HAP-1 (cell line): ENCODE results near the gene DUSP16.
"Not testable (repeated sequence)": the region's sequence is repeated elsewhere in the genome, so short reads cannot be mapped to it uniquely, and the experiment has no call there.

Experiments used
- DNase-seq, 2 experiments: peaks; one replicate each; pipeline ENCODE4 v3.0.0-alpha.2; 2016 to 2020; ENCODE audit warnings: low spot score in 2 of 2
- H3K27me3 ChIP-seq: fragments of 250-450 bp; sonication (Bioruptor Pico); 2 replicates; pipeline ENCODE4 v1.5.1; 2020; ENCODE audit warnings: low read depth, mild to moderate bottlenecking, moderate library complexity
- H3K36me3 ChIP-seq: fragments of 250-450 bp; sonication (Bioruptor Pico); replicated peaks from 2 replicates; pipeline ENCODE4 v1.5.1; 2020; ENCODE audit warnings: mild to moderate bottlenecking
- H3K4me1 ChIP-seq: fragments of 250-450 bp; sonication (Bioruptor Pico); 2 replicates; pipeline ENCODE4 v1.5.1; 2020; ENCODE audit warnings: mild to moderate bottlenecking
- H3K4me3 ChIP-seq: fragments of 250-450 bp; sonication (Bioruptor Pico); 2 replicates; pipeline ENCODE4 v1.5.1; 2020; ENCODE audit warnings: mild to moderate bottlenecking, moderate library complexity
- H3K9me3 ChIP-seq: fragments of 250-450 bp; sonication (Bioruptor Pico); 2 replicates; pipeline ENCODE4 v1.5.1; 2020; ENCODE audit warnings: mild to moderate bottlenecking, moderate library complexity
- in situ Hi-C: fragments of 300-500 bp; cut with MboI; formaldehyde crosslinking; loops from 3 replicates; pipeline ENCODE4 v1.14.3; 2020; ENCODE audit warnings: low sequenced_read_pairs, inconsistent platforms, mixed read lengths

DUSP16 gene, protein sequence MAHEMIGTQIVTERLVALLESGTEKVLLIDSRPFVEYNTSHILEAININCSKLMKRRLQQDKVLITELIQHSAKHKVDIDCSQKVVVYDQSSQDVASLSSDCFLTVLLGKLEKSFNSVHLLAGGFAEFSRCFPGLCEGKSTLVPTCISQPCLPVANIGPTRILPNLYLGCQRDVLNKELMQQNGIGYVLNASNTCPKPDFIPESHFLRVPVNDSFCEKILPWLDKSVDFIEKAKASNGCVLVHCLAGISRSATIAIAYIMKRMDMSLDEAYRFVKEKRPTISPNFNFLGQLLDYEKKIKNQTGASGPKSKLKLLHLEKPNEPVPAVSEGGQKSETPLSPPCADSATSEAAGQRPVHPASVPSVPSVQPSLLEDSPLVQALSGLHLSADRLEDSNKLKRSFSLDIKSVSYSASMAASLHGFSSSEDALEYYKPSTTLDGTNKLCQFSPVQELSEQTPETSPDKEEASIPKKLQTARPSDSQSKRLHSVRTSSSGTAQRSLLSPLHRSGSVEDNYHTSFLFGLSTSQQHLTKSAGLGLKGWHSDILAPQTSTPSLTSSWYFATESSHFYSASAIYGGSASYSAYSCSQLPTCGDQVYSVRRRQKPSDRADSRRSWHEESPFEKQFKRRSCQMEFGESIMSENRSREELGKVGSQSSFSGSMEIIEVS

DNA sequence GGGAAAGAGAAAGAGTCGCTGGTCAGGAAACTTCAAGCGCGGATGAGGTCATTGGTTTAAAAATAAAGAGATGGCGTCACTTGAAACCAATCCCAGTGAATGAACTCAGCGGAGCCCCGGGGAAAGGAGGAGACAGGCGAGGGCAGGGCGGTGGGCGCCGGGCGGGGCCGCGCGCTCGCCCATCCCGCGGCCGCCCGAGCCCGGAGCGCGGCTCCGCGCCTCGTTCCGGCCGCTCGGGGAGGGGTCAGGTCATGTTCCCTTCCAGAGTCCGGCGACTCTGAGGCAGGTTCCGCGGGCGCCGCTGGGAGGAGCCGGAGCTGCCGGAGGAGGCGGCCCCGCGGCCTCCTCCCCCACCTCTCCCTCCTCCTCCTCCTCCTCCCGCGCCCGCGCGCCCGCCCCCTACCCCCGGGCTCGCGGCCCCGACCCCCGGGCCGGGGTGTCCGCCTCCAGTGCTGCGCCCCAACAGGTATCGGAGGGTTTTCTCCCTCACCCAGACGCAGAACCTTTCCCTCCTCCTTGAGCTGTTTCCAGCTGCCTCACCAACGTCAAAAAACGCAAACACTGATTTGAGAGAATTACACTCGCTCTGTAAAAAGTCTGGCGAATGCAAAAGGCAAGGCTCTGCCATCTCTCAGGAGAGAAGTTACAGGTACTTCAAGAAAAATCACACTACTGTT, at the start of gene DUSP16:
Gene DUSP16, minus strand, starts transcription at position 279 of the 677 bp plus-strand sequence. CDS start 41,765 bp downstream, outside the sequence.
- H3K27me3 ChIP-seq = no peaks in the 10 kb centered on the region
- peak within 1 kb of the TSS; percentile 64 for H3K4me3 ChIP-seq
- peak; percentile 92 to 93 for DNase-seq
- no peaks in the 10 kb centered on the region for H3K36me3 ChIP-seq
- peaks cover 3% of the 10 kb centered on the region; the same call in 1 of the 2 replicates for H3K9me3 ChIP-seq
- H3K4me1 ChIP-seq = peaks cover 28% of the 10 kb centered on the region
- in situ Hi-C loops = no loop called here

DNA sequence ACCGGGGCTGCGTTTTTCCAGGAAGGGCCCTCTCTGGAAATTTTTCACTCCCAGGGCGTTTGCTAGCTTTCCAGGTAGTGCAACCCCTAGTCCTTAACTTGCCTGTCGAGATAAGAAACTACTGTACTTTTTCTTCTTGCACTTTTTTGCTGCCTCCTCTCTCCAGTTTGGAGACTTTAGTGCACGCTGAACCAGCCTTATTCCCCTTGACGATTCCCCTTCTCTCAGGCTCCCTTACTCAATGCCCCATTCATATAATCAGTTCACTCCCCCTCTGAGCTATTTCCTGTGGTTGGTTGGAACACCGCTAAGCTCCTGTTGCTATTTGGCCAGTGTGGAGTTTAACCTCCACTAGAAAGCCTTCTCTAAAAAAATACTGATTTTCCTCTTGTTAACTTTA, 49.7 kb upstream of the DUSP16 start:
- H3K27me3 ChIP-seq = no peaks in the 10 kb centered on the region
- peaks cover 24% of the 10 kb centered on the region for H3K4me1 ChIP-seq
- in situ Hi-C loops = no loop called here
- H3K4me3 ChIP-seq = peak overlapping the region; percentile 68
- H3K9me3 ChIP-seq = no peaks in the 10 kb centered on the region
- no peaks in the 10 kb centered on the region for H3K36me3 ChIP-seq
- peak; percentile 28 to 66 for DNase-seq

DNA sequence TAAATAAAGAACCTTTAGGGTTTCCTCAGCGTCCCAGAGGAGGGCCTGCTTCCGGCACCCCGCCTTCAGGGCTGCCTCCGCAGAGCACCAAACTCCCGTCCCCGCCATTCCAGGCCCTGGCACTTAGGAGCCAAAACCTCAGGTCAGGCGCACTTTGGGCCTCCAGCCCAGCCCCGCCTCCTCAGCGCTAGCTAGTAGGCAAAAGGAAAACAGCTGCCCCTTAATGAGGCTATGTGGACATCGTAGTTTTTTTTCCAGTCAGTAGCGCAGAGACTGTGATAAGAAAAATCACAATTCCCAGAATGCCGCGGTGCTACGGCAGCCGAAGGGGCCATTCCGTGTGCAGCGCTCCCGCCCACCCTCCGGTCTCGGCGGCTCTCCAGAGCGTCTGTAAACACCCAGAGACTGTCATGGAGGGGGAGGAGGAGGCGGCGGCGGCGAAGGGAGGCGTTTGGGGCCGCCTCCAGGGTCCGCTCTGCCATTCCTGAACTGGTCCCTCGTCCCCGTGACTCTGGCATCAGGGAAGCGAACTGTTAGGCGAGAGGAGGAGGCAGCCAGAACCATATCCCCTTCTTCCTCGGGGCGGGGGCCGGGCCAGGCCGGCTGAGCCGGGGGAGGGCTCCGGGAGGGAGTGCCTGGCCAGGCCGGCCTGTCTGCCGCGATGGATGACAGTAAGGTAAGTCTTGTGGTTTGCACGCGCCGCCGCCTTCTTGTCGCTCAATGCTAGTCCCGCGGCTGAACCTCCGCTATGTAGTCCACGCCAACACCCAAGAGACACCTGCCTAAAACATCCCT, 49.0 kb upstream of the DUSP16 start, which contains the start of gene CREBL2:
Gene CREBL2, plus strand, starts transcription at position 365 of the 795 bp plus-strand sequence. Its CDS starts 297 bp downstream, at position 662.
- H3K27me3 ChIP-seq = no peaks in the 10 kb centered on the region
- H3K36me3 ChIP-seq = no peaks in the 10 kb centered on the region
- peak within 1 kb of the TSS; percentile 68 for H3K4me3 ChIP-seq
- DNase-seq = peak; percentile 92 to 95
- H3K9me3 ChIP-seq = no peaks in the 10 kb centered on the region
- peaks cover 29% of the 10 kb centered on the region for H3K4me1 ChIP-seq
- in situ Hi-C loops = no loop called here

DNA sequence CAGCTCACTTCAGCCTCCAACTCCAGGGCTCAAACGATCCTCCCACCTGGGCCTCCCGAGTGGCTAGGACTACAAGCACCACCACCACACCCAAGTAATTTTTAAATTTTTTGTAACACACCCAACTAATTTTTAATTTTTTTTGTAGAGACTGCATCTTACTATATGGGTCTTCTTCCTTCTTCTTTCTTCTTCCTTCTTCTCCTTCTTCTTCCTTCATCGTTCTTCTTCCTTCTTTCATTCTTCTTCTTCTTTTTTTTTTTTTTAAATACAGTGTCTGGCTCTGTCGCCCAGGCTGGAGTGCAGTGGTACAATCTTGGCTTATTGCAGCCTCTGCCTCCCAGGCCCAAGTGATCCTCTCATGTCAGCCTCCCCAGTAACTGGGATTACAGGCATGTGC, 48.0 kb upstream of the DUSP16 start:
- Histone ChIP-seq H3K36me3 (no peaks in the 10 kb centered on the region), H3K9me3 (no peaks in the 10 kb centered on the region), H3K4me1 (peaks cover 39% of the 10 kb centered on the region), H3K4me3 (no peak overlapping the region), H3K27me3 (no peaks in the 10 kb centered on the region)
- in situ Hi-C loops = no loop called here
- DNase-seq = no peak

DNA sequence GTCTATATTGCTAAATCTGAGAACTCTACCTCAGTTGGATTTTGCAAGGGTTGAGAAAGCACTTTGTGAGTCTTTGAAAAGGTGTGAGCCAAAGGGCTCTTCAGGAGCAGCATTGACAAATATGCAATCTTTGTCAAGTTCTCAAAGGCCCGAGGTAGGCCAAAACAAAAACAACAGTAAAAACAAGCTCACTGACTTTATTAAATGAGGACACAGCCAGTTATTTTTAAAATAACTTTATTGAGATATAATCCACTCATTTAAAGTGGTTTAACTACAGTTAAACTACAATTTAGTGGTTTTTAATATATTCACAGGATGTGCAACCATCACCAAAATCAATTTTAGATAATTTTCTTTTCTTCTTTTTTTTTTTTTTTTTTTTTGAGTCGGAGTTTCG, 47.0 kb upstream of the DUSP16 start:
- in situ Hi-C loops = no loop called here
- H3K4me3 ChIP-seq = no peak overlapping the region
- H3K9me3 ChIP-seq = no peaks in the 10 kb centered on the region
- no peaks in the 10 kb centered on the region for H3K36me3 ChIP-seq
- H3K4me1 ChIP-seq = peaks cover 39% of the 10 kb centered on the region
- no peak for DNase-seq
- H3K27me3 ChIP-seq = no peaks in the 10 kb centered on the region

DNA sequence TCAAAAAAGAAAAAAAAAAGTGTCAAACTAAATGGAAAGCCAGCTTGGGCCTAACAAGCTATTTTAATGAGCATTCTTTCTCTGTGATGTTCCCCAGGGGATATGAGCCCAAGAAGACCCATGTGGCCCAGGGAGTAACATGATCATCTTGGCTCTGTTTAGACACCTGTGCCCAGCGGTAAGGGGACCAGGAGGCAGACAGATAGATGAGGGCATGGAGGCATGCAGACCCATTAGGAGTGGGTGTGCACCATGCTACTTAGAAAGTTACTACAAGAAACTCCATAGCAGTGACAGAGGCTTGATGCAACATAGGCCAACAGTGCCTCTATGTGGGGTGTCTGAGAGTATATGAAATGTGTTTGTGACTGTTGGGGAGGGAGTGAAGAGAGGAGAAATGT, 45.9 kb upstream of the DUSP16 start:
- Histone ChIP-seq H3K4me3 (no peak overlapping the region), H3K27me3 (no peaks in the 10 kb centered on the region), H3K4me1 (peaks cover 38% of the 10 kb centered on the region), H3K36me3 (no peaks in the 10 kb centered on the region), H3K9me3 (no peaks in the 10 kb centered on the region)
- peak in 1 of 2 experiments; percentile 27 for DNase-seq
- in situ Hi-C loops = no loop called here

DNA sequence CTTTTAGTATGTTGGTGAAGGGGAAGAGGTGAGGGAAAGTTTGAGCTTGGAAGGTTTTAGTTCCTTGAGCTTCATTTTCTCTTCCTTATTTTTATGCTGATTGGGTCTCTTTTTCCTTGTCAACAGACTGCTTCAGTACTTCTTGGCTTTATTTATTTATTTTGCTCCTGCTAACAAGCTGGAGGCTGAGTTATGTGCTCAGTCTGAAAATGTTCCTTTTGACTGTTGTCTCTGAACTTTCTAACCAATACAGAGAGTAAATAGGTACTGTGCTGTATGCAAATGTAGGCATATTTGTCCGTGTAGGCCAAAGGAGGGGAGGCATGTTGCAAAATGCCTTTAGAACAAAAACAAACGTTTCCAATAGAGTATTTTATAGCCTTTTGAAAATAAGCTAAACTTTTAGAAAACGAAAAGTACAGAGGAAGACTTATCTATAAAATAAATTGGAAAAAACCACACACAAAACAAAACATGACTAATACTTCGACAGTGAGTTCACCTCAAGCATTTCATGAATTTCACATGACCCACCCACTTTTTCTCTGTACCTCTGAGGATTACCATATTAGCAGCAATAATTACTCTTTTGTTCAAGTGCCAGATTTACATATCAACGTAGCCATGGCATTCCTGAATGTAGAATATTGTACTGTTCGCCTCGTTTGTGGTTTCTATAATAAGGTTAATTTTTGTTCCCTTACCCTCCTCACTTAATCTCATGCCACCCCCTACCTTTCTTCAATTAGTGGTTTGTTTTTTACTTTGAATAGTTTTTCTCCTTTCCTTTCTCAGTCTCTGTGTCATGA, 44.3 kb upstream of the DUSP16 start:
- DNase-seq = peak; percentile 52 to 97
- no peaks in the 10 kb centered on the region for H3K27me3 ChIP-seq
- in situ Hi-C loops = no loop called here
- H3K36me3 ChIP-seq = no peaks in the 10 kb centered on the region
- no peak overlapping the region for H3K4me3 ChIP-seq
- no peaks in the 10 kb centered on the region for H3K9me3 ChIP-seq
- peaks cover 32% of the 10 kb centered on the region for H3K4me1 ChIP-seq

DNA sequence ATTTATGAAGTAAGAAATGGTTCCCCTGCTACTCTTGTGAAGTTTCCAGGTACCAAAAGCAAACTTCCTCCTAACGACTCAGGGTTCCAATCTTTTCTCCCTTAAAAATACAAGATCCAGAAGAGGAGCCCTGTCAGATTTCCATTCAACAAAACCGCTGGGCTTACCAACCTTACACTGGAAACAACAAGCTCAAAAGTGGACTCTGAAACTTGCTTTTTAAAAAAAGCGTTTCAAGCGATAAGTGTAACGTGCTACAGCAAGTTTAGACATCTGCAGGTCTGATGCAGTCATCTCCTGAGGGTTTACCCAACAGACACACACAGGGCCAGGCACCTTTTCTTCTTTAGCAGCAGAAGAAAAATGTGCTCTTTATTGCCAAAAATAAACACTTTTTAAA, 42.1 kb upstream of the DUSP16 start:
- Histone ChIP-seq H3K27me3 (no peaks in the 10 kb centered on the region), H3K36me3 (no peaks in the 10 kb centered on the region), H3K9me3 (no peaks in the 10 kb centered on the region), H3K4me3 (no peak overlapping the region), H3K4me1 (peaks cover 28% of the 10 kb centered on the region)
- in situ Hi-C loops = no loop called here
- DNase-seq = no peak

DNA sequence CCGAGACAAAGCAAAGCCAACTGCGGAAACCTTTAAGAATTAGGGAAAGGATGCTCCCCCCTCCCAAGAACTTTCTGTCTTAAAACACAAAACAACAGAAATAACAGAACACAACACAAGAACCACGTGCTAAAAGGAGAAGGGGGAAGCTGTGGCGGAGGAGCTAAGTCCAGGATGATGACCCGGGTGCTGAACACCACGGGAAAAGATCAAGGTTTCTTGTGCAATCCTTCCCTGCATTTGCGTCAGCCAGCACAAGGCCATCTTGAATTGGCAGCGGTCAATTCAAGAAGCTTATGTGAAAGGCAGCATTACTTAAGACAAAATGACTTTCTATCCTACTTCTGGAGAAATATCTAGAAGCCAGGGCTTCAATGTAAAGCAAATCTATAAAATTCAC, 38.0 kb upstream of the DUSP16 start:
- DNase-seq = no peak
- no peaks in the 10 kb centered on the region for H3K36me3 ChIP-seq
- in situ Hi-C loops = no loop called here

DNA sequence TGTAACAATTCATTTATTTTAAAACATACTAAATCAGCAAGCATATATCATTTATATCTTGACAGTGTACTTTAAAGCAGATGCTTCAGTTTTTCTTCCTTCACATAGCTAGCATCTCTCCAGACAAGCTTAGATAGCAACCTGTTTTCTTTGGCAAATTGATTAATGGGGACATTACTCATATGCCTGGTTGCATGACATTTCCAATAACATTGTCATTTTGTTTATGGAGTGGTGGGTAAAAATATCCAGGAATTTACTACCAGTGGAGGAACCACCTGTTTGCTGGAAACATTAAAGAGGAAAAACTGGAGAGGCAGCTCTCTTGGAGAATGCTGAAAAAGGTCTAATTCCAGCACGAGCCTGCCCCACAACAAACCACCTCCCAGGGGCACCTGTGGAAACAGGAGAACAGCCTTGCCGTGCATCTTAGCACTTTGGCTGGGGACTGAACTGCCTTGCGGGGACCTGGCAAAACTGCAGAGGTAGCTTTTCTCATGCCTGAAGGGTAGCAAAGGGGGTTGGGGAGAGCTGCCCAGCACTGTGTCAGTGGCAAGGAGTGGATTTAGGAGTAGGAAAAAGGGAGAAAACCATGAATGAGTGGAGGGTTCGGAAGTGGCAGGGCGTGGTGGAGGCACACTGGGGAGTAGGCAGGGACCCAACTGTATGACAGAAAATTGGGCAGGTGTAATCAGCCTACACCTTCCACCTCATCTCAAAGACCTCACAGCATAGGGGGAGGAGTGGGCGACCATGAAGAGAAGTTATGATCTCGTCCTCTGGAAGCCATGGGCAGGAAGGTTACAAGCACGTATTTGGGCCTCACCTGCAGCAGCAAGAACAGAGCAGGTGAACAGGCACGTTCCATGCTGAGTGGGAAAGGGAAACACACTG, 37.3 kb upstream of the DUSP16 start:
- no peak for DNase-seq
- in situ Hi-C loops = no loop called here
- no peaks in the 10 kb centered on the region for H3K36me3 ChIP-seq
- H3K27me3 ChIP-seq = no peaks in the 10 kb centered on the region
- H3K4me1 ChIP-seq = no peaks in the 10 kb centered on the region; the same call in 1 of the 2 replicates
- H3K4me3 ChIP-seq = no peak overlapping the region
- no peaks in the 10 kb centered on the region for H3K9me3 ChIP-seq

More for the DNA sequence above, 38.0 kb upstream of the DUSP16 start:
- H3K4me1 ChIP-seq = no peaks in the 10 kb centered on the region; the same call in 1 of the 2 replicates
- no peaks in the 10 kb centered on the region for H3K9me3 ChIP-seq
- no peak overlapping the region for H3K4me3 ChIP-seq
- no peaks in the 10 kb centered on the region for H3K27me3 ChIP-seq

DNA sequence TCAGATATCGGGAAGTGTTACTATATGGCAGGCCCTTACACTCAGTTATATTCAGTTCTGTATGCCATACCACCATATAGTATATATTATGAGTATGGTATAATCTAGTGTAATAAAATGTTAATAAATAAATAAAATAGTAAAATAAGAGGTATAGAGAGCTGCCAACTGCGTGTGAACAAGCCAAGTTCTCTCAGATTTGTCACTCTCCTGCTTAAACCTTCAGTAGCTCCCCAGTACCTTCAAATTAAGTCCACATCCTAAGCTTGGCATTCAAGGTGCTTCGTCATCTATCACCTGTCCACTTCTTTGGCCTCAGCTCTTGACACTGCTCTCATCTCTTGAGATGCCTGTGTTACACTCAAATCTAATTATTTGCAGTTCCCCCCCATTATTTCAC, 36.2 kb upstream of the DUSP16 start:
- Histone ChIP-seq H3K9me3 (no peaks in the 10 kb centered on the region), H3K4me1 (no peaks in the 10 kb centered on the region), H3K27me3 (no peaks in the 10 kb centered on the region), H3K4me3 (no peak overlapping the region), H3K36me3 (no peaks in the 10 kb centered on the region)
- in situ Hi-C loops = no loop called here
- no peak for DNase-seq

DNA sequence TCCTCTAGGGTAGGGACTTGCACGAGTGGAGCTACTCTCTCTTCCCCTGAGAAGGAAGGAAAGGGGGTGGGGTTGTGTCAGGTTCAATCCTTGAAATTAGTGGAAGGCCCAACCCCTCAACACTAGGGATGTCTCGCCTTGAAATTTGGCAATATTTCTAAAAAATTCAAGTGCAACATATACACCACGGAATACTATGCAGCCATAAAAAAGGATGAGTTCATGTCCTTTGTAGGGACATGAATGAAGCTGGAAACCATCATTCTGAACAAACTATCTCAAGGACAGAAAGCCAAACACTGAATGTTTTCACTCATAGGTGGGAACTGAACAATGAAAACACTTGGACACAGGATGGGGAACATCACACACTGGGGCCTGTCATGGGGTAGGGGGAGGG, 33.9 kb upstream of the DUSP16 start:
- in situ Hi-C loops, H3K36me3 ChIP-seq, H3K4me3 ChIP-seq, H3K9me3 ChIP-seq, H3K4me1 ChIP-seq, DNase-seq, H3K27me3 ChIP-seq: not testable (repeated sequence)
